ENCODE results near the gene TINAGL1. TPM values are rescaled to one million over a fixed set of nuclear protein-coding genes. Genes with fewer than 3 reads are reported as not detected.

TINAGL1 gene
- total and polyA plus RNA-seq, 2 of the 13 experiments (the other 11 are each of a cell fraction or from before 2014, with no cell fraction given) = 24.7 to 76.8 TPM

- TF ChIP-seq TSC22D2 (CRISPR knock-in tag; IDR thresholded peaks at IDR 0.05; ENCODE audit: borderline replicate concordance) (no peak), ZNF879 (CRISPR knock-in tag; IDR thresholded peaks at IDR 0.05) (no peak), ZFP36 (IDR thresholded peaks at IDR 0.05; ENCODE audit: borderline replicate concordance, low read depth, low read length, partially characterized antibody) (no peak), ZNF749 (CRISPR knock-in tag; IDR thresholded peaks at IDR 0.05; ENCODE audit: borderline replicate concordance) (no peak), RARG (CRISPR knock-in tag; IDR thresholded peaks at IDR 0.05; ENCODE audit: low read depth) (no peak), ISX (CRISPR knock-in tag; conservative IDR thresholded peaks at IDR 0.05) (no peak), ZMYM4 (CRISPR knock-in tag; IDR thresholded peaks at IDR 0.05) (no peak), FUBP1 (CRISPR knock-in tag; IDR thresholded peaks at IDR 0.05; ENCODE audit: borderline replicate concordance) (no peak), ADNP (CRISPR knock-in tag; IDR thresholded peaks at IDR 0.05) (no peak), FOXP4 (CRISPR knock-in tag; IDR thresholded peaks at IDR 0.05) (peak; percentile 33; the same call in 1 of the 2 replicates), SMYD3 (CRISPR knock-in tag; IDR thresholded peaks at IDR 0.05) (no peak), KAT8 (CRISPR knock-in tag; IDR thresholded peaks at IDR 0.05) (0 out of 2 replicates have a peak, but pooled peaks have one; percentile 36), ZNF292 (CRISPR knock-in tag; IDR thresholded peaks at IDR 0.05; ENCODE audit: borderline replicate concordance, low read depth) (peak; percentile 38; the same call in 1 of the 2 replicates), TOE1 (CRISPR knock-in tag; IDR thresholded peaks at IDR 0.05) (0 out of 2 replicates have a peak, but pooled peaks have one; percentile 61)
- TF ChIP-seq, protein P1, sequence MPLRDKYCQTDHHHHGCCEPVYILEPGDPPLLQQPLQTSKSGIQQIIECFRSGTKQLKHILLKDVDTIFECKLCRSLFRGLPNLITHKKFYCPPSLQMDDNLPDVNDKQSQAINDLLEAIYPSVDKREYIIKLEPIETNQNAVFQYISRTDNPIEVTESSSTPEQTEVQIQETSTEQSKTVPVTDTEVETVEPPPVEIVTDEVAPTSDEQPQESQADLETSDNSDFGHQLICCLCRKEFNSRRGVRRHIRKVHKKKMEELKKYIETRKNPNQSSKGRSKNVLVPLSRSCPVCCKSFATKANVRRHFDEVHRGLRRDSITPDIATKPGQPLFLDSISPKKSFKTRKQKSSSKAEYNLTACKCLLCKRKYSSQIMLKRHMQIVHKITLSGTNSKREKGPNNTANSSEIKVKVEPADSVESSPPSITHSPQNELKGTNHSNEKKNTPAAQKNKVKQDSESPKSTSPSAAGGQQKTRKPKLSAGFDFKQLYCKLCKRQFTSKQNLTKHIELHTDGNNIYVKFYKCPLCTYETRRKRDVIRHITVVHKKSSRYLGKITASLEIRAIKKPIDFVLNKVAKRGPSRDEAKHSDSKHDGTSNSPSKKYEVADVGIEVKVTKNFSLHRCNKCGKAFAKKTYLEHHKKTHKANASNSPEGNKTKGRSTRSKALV (CRISPR knock-in tag; IDR thresholded peaks at IDR 0.05) = no peak
- TF ChIP-seq, protein P2, sequence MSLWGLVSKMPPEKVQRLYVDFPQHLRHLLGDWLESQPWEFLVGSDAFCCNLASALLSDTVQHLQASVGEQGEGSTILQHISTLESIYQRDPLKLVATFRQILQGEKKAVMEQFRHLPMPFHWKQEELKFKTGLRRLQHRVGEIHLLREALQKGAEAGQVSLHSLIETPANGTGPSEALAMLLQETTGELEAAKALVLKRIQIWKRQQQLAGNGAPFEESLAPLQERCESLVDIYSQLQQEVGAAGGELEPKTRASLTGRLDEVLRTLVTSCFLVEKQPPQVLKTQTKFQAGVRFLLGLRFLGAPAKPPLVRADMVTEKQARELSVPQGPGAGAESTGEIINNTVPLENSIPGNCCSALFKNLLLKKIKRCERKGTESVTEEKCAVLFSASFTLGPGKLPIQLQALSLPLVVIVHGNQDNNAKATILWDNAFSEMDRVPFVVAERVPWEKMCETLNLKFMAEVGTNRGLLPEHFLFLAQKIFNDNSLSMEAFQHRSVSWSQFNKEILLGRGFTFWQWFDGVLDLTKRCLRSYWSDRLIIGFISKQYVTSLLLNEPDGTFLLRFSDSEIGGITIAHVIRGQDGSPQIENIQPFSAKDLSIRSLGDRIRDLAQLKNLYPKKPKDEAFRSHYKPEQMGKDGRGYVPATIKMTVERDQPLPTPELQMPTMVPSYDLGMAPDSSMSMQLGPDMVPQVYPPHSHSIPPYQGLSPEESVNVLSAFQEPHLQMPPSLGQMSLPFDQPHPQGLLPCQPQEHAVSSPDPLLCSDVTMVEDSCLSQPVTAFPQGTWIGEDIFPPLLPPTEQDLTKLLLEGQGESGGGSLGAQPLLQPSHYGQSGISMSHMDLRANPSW (CRISPR knock-in tag; IDR thresholded peaks at IDR 0.05; ENCODE audit: borderline replicate concordance) = no peak
- TF ChIP-seq, protein P3, sequence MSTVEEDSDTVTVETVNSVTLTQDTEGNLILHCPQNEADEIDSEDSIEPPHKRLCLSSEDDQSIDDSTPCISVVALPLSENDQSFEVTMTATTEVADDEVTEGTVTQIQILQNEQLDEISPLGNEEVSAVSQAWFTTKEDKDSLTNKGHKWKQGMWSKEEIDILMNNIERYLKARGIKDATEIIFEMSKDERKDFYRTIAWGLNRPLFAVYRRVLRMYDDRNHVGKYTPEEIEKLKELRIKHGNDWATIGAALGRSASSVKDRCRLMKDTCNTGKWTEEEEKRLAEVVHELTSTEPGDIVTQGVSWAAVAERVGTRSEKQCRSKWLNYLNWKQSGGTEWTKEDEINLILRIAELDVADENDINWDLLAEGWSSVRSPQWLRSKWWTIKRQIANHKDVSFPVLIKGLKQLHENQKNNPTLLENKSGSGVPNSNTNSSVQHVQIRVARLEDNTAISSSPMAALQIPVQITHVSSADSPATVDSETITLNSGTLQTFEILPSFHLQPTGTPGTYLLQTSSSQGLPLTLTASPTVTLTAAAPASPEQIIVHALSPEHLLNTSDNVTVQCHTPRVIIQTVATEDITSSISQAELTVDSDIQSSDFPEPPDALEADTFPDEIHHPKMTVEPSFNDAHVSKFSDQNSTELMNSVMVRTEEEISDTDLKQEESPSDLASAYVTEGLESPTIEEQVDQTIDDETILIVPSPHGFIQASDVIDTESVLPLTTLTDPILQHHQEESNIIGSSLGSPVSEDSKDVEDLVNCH (CRISPR knock-in tag; IDR thresholded peaks at IDR 0.05) = no peak
Observed at GRCh38 chr1:31572323-31573104, 3.8 kb upstream of the TINAGL1 start (continued).

Measured in HepG2 (cell line).